RWPE1 (cell line): Measurements from ENCODE around the gene RBSN.

ENCODE experiments used
- CTCF ChIA-PET: fragments of 350-600 bp; sonication (Branson Sonifier 250); formaldehyde crosslinking; extraction: SDS; loops from one replicate; lab custom pipeline; 2021; lab: Yijun Ruan, JAX
- POLR2A ChIA-PET: fragments of 400-600 bp; formaldehyde crosslinking; extraction: SDS; loops from one replicate; lab custom pipeline; 2020; ENCODE audit warnings: antibody characterized with exemption; ENCODE audit not compliant: low non-redundant PET; lab: Yijun Ruan, JAX
- DNase-seq: peaks from one replicate; pipeline ENCODE4 v3.0.0; 2012; ENCODE audit warnings: low spot score
- H3K27ac ChIP-seq: fragments of 450-650 bp; 2 replicates; pipeline ENCODE4 v1.5.1; 2017
- TF ChIP-seq, protein P1 (sequence below): fragments of 450-650 bp; conservative IDR thresholded peaks from 2 replicates; pipeline ENCODE4 v1.5.1; 2017; ENCODE audit warnings: low read depth, mild to moderate bottlenecking

RBSN gene

DNA sequence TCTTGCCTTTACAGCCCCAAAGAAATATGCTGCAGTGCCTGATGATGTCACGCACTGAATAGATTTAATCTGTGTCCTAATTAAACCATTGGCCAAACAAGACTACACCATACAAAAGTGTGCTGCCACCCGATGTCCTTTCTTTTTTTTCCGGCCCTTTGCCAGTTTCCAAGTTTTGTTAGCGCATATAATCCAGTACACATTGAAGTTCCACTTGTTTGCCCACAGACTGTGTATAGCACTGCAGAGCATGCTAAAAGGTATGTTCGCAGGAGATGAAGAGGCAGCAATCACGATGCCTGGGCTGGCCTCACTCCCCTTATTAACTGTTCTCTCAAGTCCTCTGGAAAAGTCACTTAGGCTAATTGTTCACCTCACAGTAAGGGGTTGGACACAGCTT, 60.6 kb downstream of the RBSN start:
- DNase-seq = no peak
- no peak overlapping the region for H3K27ac ChIP-seq
- CTCF ChIA-PET = interaction anchor here (0.6 kb wide), 1 partner anchor 14 kb away, joined by 3 read pairs; no protein-coding TSS in a partner anchor
- POLR2A ChIA-PET = no interaction called here
- TF ChIP-seq, protein P1, sequence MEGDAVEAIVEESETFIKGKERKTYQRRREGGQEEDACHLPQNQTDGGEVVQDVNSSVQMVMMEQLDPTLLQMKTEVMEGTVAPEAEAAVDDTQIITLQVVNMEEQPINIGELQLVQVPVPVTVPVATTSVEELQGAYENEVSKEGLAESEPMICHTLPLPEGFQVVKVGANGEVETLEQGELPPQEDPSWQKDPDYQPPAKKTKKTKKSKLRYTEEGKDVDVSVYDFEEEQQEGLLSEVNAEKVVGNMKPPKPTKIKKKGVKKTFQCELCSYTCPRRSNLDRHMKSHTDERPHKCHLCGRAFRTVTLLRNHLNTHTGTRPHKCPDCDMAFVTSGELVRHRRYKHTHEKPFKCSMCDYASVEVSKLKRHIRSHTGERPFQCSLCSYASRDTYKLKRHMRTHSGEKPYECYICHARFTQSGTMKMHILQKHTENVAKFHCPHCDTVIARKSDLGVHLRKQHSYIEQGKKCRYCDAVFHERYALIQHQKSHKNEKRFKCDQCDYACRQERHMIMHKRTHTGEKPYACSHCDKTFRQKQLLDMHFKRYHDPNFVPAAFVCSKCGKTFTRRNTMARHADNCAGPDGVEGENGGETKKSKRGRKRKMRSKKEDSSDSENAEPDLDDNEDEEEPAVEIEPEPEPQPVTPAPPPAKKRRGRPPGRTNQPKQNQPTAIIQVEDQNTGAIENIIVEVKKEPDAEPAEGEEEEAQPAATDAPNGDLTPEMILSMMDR = no peak

- TF ChIP-seq, protein P1 = no peak
- CTCF ChIA-PET = no interaction called here
- H3K27ac ChIP-seq = no peak overlapping the region
- POLR2A ChIA-PET = no interaction called here
- no peak for DNase-seq
These were observed 65.8 kb downstream of the RBSN start for GRCh38 chr3:15033103-15033502.

DNA sequence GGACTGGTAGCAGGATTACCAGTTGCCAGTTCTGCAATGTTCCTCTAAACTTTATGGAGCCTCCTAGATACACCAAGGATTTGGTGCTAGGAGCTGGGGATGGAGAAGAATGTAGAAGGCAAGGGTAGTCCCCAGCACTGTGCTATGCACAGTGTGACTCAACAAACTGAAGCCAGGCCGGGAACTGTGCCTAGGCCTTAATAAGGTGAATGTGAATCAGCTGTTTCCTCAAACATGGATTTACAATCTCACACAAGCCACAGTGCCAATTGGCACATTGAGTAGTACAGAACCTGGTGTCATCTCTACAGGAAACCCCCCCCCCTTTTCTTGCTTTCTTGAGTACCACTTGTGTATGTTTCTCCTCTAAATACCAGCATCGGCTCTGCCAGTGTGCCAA, 66.3 kb downstream of the RBSN start:
- no peak for DNase-seq
- TF ChIP-seq, protein P1 = no peak
- no peak overlapping the region for H3K27ac ChIP-seq
- POLR2A ChIA-PET = no interaction called here
- CTCF ChIA-PET = no interaction called here

- no peak overlapping the region for H3K27ac ChIP-seq
- ChIA-PET CTCF (no interaction called here), POLR2A (no interaction called here)
- DNase-seq = no peak
- TF ChIP-seq, protein P1 = no peak
These were observed 69.3 kb downstream of the RBSN start for GRCh38 chr3:15029625-15030024.

DNA sequence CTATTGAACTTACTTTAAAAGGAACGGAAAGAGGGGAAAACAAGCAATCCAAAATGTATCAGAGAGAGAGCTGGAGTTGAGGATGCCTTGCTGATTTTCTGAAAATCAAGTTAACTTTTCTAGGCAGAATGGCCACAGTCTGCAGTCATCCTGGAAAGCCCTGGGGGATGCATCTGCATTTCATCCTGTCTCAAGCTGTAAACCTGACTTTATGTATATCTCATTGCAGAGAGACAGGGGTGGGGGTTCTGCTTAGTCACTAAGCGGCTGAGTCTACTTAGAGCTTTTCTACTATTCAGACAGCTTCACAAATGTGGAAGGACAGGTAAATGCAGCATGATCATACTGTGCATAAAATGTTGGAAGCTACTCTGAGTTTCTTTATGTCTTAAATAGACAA, 75.2 kb downstream of the RBSN start:
- H3K27ac ChIP-seq = no peak overlapping the region
- no peak for DNase-seq
- CTCF ChIA-PET = interaction anchor here (0.6 kb wide), 1 partner anchor 15 kb away, joined by 3 read pairs; no protein-coding TSS in a partner anchor
- POLR2A ChIA-PET = no interaction called here
- TF ChIP-seq, protein P1 = no peak

- no peak overlapping the region for H3K27ac ChIP-seq
- CTCF ChIA-PET = no interaction called here
- no peak for DNase-seq
- POLR2A ChIA-PET = no interaction called here
- TF ChIP-seq, protein P1 = no peak
These were observed 75.7 kb downstream of the RBSN start for GRCh38 chr3:15023249-15023648.
